GM18870 (cell line): ENCODE data around the gene KCNC3.

Experiments
- ATAC-seq: cut with Tn5 transposase; IDR thresholded peaks from one replicate; pipeline ENCODE4 v1.9.1; 2021; ENCODE audit warnings: moderate library complexity; ENCODE audit not compliant: unreplicated experiment

Gene KCNC3

GRCh38 chr19:50312967-50313811, 16.0 kb downstream of the KCNC3 start:
- ATAC-seq = no peak

- no peak for ATAC-seq
Observed at GRCh38 chr19:50311723-50312635, 17.2 kb downstream of the KCNC3 start.

- no peak for ATAC-seq
Observed at GRCh38 chr19:50310759-50311465, 18.3 kb downstream of the KCNC3 start.

- no peak for ATAC-seq
Observed at GRCh38 chr19:50309396-50310125, 19.6 kb downstream of the KCNC3 start.

- no peak for ATAC-seq
Observed at GRCh38 chr19:50308991-50309390, 20.2 kb downstream of the KCNC3 start.

GRCh38 chr19:50303558-50303957, 25.6 kb downstream of the KCNC3 start:
- no peak for ATAC-seq

GRCh38 chr19:50301607-50301971, 27.6 kb downstream of the KCNC3 start:
- no peak for ATAC-seq

- no peak for ATAC-seq
Observed at GRCh38 chr19:50300814-50301606, 28.2 kb downstream of the KCNC3 start.

- no peak for ATAC-seq
Observed at GRCh38 chr19:50300051-50300450, 29.1 kb downstream of the KCNC3 start.

GRCh38 chr19:50293263-50294004, 35.7 kb downstream of the KCNC3 start:
- ATAC-seq = no peak

- no peak for ATAC-seq
Observed at GRCh38 chr19:50292216-50292827, 36.9 kb downstream of the KCNC3 start.

GRCh38 chr19:50290775-50291174, 38.4 kb downstream of the KCNC3 start:
- ATAC-seq = no peak

- no peak for ATAC-seq
Observed at GRCh38 chr19:50290011-50290410, 39.2 kb downstream of the KCNC3 start.

GRCh38 chr19:50288954-50289353, 40.2 kb downstream of the KCNC3 start:
- no peak for ATAC-seq

GRCh38 chr19:50287331-50287730, 41.8 kb downstream of the KCNC3 start:
- ATAC-seq = no peak

GRCh38 chr19:50286443-50286842, 42.7 kb downstream of the KCNC3 start:
- ATAC-seq = no peak

GRCh38 chr19:50285833-50286232, 43.3 kb downstream of the KCNC3 start:
- ATAC-seq = no peak

- ATAC-seq = no peak
Observed at GRCh38 chr19:50281491-50281890, 47.7 kb downstream of the KCNC3 start.

- ATAC-seq = no peak
Observed at GRCh38 chr19:50280983-50281382, 48.2 kb downstream of the KCNC3 start.
